Endodermal cell (in vitro differentiated cells): ENCODE data around the gene STMN1. TPM values are rescaled to one million over a fixed set of nuclear protein-coding genes. Genes with fewer than 3 reads are reported as not detected.
A peak's percentile ranks its signal among the peaks of the same experiment; 100 is the strongest.

Source experiments
- DNase-seq: peaks from one replicate; pipeline ENCODE4 v3.0.0-alpha.2; 2017
- H3K27ac ChIP-seq: 2 replicates; pipeline ENCODE4 v1.5.1; 2013; ENCODE audit warnings: mild to moderate bottlenecking, low read depth, low read length, moderate library complexity
- H3K27me3 ChIP-seq: 2 replicates; pipeline ENCODE4 v1.6.1; 2013; ENCODE audit warnings: mild to moderate bottlenecking, low read length, moderate library complexity; ENCODE audit not compliant: insufficient read depth, control insufficient read depth, poor library complexity, severe bottlenecking
- H3K36me3 ChIP-seq: 2 replicates; pipeline ENCODE4 v1.7.0; 2013; ENCODE audit warnings: mild to moderate bottlenecking, low read length, moderate library complexity; ENCODE audit not compliant: control insufficient read depth, insufficient read depth
- H3K4me1 ChIP-seq: one replicate; pipeline ENCODE4 v1.7.0; 2013; ENCODE audit warnings: low read length; ENCODE audit not compliant: control insufficient read depth, insufficient read depth
- H3K4me3 ChIP-seq: 2 replicates; pipeline ENCODE4 v1.5.1; 2013; ENCODE audit warnings: mild to moderate bottlenecking, low read length, moderate library complexity
- H3K9ac ChIP-seq: 2 replicates; pipeline ENCODE4 v1.6.1; 2013; ENCODE audit warnings: mild to moderate bottlenecking, low read length, moderate library complexity; ENCODE audit not compliant: poor library complexity, severe bottlenecking; ENCODE audit errors: extremely low read depth
- H3K9me3 ChIP-seq: 2 replicates; pipeline ENCODE4 v1.6.1; 2013; ENCODE audit warnings: mild to moderate bottlenecking, low read length, moderate library complexity; ENCODE audit not compliant: control insufficient read depth
- H3K27ac Mint-ChIP-seq: 2 replicates; pipeline ENCODE4 v1.8.0; 2020; ENCODE audit warnings: mixed read lengths
- H3K27me3 Mint-ChIP-seq: 2 replicates; pipeline ENCODE4 v1.8.0; 2021; ENCODE audit warnings: mild to moderate bottlenecking, mixed read lengths; ENCODE audit not compliant: insufficient read depth
- H3K36me3 Mint-ChIP-seq: 2 replicates; pipeline ENCODE4 v1.8.0; 2020; ENCODE audit warnings: low read depth, mixed read lengths
- H3K4me1 Mint-ChIP-seq: 2 replicates; pipeline ENCODE4 v1.8.0; 2020; ENCODE audit warnings: mixed read lengths
- H3K4me3 Mint-ChIP-seq: 2 replicates; pipeline ENCODE4 v1.8.0; 2020; ENCODE audit warnings: mild to moderate bottlenecking, moderate library complexity, mixed read lengths
- H3K9me3 Mint-ChIP-seq: 2 replicates; pipeline ENCODE4 v1.8.0; 2020; ENCODE audit warnings: mild to moderate bottlenecking, mixed read lengths
- CTCF ChIP-seq: fragments of 200-600 bp; sonication (generic); conservative IDR thresholded peaks from 2 replicates; pipeline ENCODE4 v1.5.0; 2021; ENCODE audit warnings: antibody characterized with exemption, mild to moderate bottlenecking
- WGBS, 2 experiments: methylation state at CpG; one replicate each; pipeline versions ENCODE4 v1.1.5 to v1.1.7; 2013; ENCODE audit warnings: missing lambda C conversion rate in 2 of 2, mixed read lengths in 1 of 2; ENCODE audit not compliant: insufficient coverage in 1 of 2, insufficient read length in 1 of 2; 5-methylcytosine and 5-hydroxymethylcytosine counted together
- total RNA-seq, 2 donors: library from RNA; stranded (reverse); fragmentation: NEBNext Ultra II Directional in 1 of 2; extraction: Animal tissue kit (Norgen Biotek cat#: 25700) in 1 of 2; gene quantifications; 2 replicates in 1 of 2; 3 replicates in 1 of 2; pipeline ENCODE4 v1.2.1, GENCODE V29; 2021

STMN1 gene
- total RNA-seq, 2 donors from 2014 or later: 543 to 585 TPM

- H3K4me3 Mint-ChIP-seq: no peak overlapping the region
- no peak overlapping the region for H3K4me3 ChIP-seq
- no peaks in the 10 kb centered on the region for H3K9me3 Mint-ChIP-seq
- H3K4me1 ChIP-seq: no peaks in the 10 kb centered on the region
- H3K27ac Mint-ChIP-seq: peak overlapping the region; percentile 68
- H3K36me3 Mint-ChIP-seq: peaks cover 36% of the 10 kb centered on the region
- no peak overlapping the region for H3K27ac ChIP-seq
- no peak for DNase-seq
- no peaks in the 10 kb centered on the region for H3K27me3 ChIP-seq
- 77 to 91% methylated on average over 4 to 16 of the region's 16 CpGs for WGBS, 2 experiments
- H3K9ac ChIP-seq: no peak overlapping the region
- no peaks in the 10 kb centered on the region for H3K9me3 ChIP-seq
- peaks cover 13% of the 10 kb centered on the region for H3K4me1 Mint-ChIP-seq
- TF ChIP-seq CTCF: no peak
- no peaks in the 10 kb centered on the region for H3K27me3 Mint-ChIP-seq
- no peaks in the 10 kb centered on the region for H3K36me3 ChIP-seq
Measured at GRCh38 chr1:25861316-25862286, 44.6 kb downstream of the STMN1 start.

- Mint-ChIP-seq H3K27me3 (no peaks in the 10 kb centered on the region), H3K4me3 (peak within 1 kb of the TSS; percentile 94), H3K4me1 (peaks cover 13% of the 10 kb centered on the region), H3K27ac (peak within 1 kb of the TSS; percentile 98), H3K36me3 (peaks cover 21% of the 10 kb centered on the region), H3K9me3 (no peaks in the 10 kb centered on the region)
- H3K4me1 ChIP-seq: no peaks in the 10 kb centered on the region
- no peaks in the 10 kb centered on the region for H3K36me3 ChIP-seq
- peak within 1 kb of the TSS; percentile 87 for H3K9ac ChIP-seq
- no peaks in the 10 kb centered on the region for H3K27me3 ChIP-seq
- H3K9me3 ChIP-seq: no peaks in the 10 kb centered on the region
- 1 to 2% methylated on average over 40 to 77 of the region's 77 CpGs for WGBS, 2 experiments
- H3K4me3 ChIP-seq: peak within 1 kb of the TSS; percentile 95
- TF ChIP-seq CTCF: no peak
- H3K27ac ChIP-seq: no peak within 1 kb of the TSS
- DNase-seq: peak; percentile 92
Measured at GRCh38 chr1:25858906-25859789, 47.1 kb downstream of the STMN1 start, which contains the start of gene AUNIP. AUNIP (minus strand) TSS chr1:25859457; CDS start chr1:25859357, 100 bp downstream.

GRCh38 chr1:25858494-25858893 is 47.7 kb downstream of the STMN1 start:
- Mint-ChIP-seq H3K9me3 (no peaks in the 10 kb centered on the region), H3K27me3 (no peaks in the 10 kb centered on the region), H3K4me3 (peak overlapping the region; percentile 94), H3K27ac (peak overlapping the region; percentile 98), H3K36me3 (peaks cover 21% of the 10 kb centered on the region), H3K4me1 (peaks cover 16% of the 10 kb centered on the region)
- WGBS, 2 experiments: 33 to 75% methylated on average over 3 to 7 of the region's 7 CpGs
- H3K4me3 ChIP-seq: peak overlapping the region; percentile 95
- H3K4me1 ChIP-seq: no peaks in the 10 kb centered on the region
- H3K9ac ChIP-seq: peak overlapping the region; percentile 87
- no peak for TF ChIP-seq CTCF
- H3K9me3 ChIP-seq: no peaks in the 10 kb centered on the region
- no peaks in the 10 kb centered on the region for H3K27me3 ChIP-seq
- DNase-seq: no peak
- H3K27ac ChIP-seq: no peak overlapping the region
- no peaks in the 10 kb centered on the region for H3K36me3 ChIP-seq
